K562 (cell line): ENCODE measurements around the gene GPR32. TPM values are rescaled to one million over a fixed set of nuclear protein-coding genes. Genes with fewer than 3 reads are reported as not detected.
A peak's percentile ranks its signal among the peaks of the same experiment; 100 is the strongest.

Source experiments
- ATAC-seq: fragments of 200-7000 bp; cut with Tn5 transposase; 3 replicates; pipeline ENCODE4 v1.9.1; 2020; ENCODE audit warnings: moderate library complexity
- BruUV-seq: library from RNA; stranded (reverse); fragments of 400-500 nt; replicated peaks from 2 replicates; lab custom pipeline; 2021; lab: Mats Ljungman, UMichigan
- CTCF ChIA-PET: fragments of 300-600 bp; formaldehyde crosslinking; extraction: SDS; loops from one replicate; lab custom pipeline; 2021; ENCODE audit warnings: low intra/inter-chr PET ratio; lab: Yijun Ruan, JAX
- POLR2A ChIA-PET: fragments of 300-600, 350-650 bp; sonication (Branson Sonifier 250); formaldehyde crosslinking; extraction: SDS; loops from one replicate; lab custom pipeline; 2021; ENCODE audit warnings: antibody characterized with exemption, inconsistent platforms; lab: Yijun Ruan, JAX
- DNase-seq, 4 experiments: peaks; one replicate each; pipeline versions ENCODE4 v3.0.0 to v3.0.0-alpha.2; 2011 to 2018; ENCODE audit warnings: low spot score in 3 of 4, mixed read lengths in 3 of 4; ENCODE audit errors: extremely low read depth in 1 of 4
- FAIRE-seq: peaks from 2 replicates; lab custom pipeline; 2011; peaks lifted over from hg19 to GRCh38; lab: Jason Lieb, UNC
- H2AFZ ChIP-seq: 2 replicates; pipeline ENCODE4 v1.6.0; 2011; ENCODE audit warnings: low read depth, low read length, control low read depth, inconsistent platforms
- H3K27ac ChIP-seq: fragments of 200-600 bp; 3 replicates; pipeline ENCODE4 v1.8.0; 2011; ENCODE audit warnings: low read depth, mild to moderate bottlenecking, control low read depth, inconsistent platforms, low read length, moderate library complexity, mixed read lengths; ENCODE audit errors: extremely low read depth
- H3K27me3 ChIP-seq, 2 experiments: fragments of 300-600 bp in 1 of 2; 2 replicates in 1 of 2; 3 replicates in 1 of 2; pipeline versions ENCODE4 v1.6.0 to v1.8.0; 2011; ENCODE audit warnings: inconsistent platforms in 2 of 2, low read length in 2 of 2, mild to moderate bottlenecking in 1 of 2, mixed read lengths in 1 of 2, moderate library complexity in 1 of 2; ENCODE audit not compliant: control insufficient read depth in 2 of 2, insufficient read depth in 2 of 2
- H3K36me3 ChIP-seq: fragments of 300-600 bp; 3 replicates; pipeline ENCODE4 v1.8.0; 2011; ENCODE audit warnings: mild to moderate bottlenecking, low read length, inconsistent platforms; ENCODE audit not compliant: control insufficient read depth, insufficient read depth
- H3K4me1 ChIP-seq, 2 experiments: fragments of 200-600 bp in 1 of 2; replicated peaks in 1 of 2; 2 replicates in 1 of 2; 3 replicates in 1 of 2; pipeline versions ENCODE4 v1.5.1 to v1.8.0; 2011; ENCODE audit warnings: inconsistent platforms in 2 of 2, low read length in 2 of 2, mild to moderate bottlenecking in 1 of 2, mixed read lengths in 1 of 2, moderate library complexity in 1 of 2; ENCODE audit not compliant: control insufficient read depth in 2 of 2, insufficient read depth in 2 of 2
- H3K4me2 ChIP-seq: 2 replicates; pipeline ENCODE4 v1.6.1; 2011; ENCODE audit warnings: low read length, control low read depth, inconsistent platforms, mixed read lengths; ENCODE audit not compliant: insufficient read depth
- H3K4me3 ChIP-seq: fragments of 200-600 bp; sonication (generic), shearing (Covaris generic); 2 replicates; pipeline ENCODE4 v1.5.1; 2016; ENCODE audit warnings: control low read depth, inconsistent platforms
- H3K79me2 ChIP-seq: fragments of 200-600 bp; 3 replicates; pipeline ENCODE4 v1.8.0; 2011; ENCODE audit warnings: low read length, inconsistent platforms; ENCODE audit not compliant: control insufficient read depth, insufficient read depth
- H3K9ac ChIP-seq, 2 experiments: 2 replicates each; pipeline versions ENCODE4 v1.6.0 to v1.6.1; 2011; ENCODE audit warnings: low read depth in 2 of 2, low read length in 2 of 2, control low read depth in 1 of 2, inconsistent platforms in 1 of 2, mild to moderate bottlenecking in 1 of 2, mixed read lengths in 1 of 2; ENCODE audit not compliant: insufficient read depth in 1 of 2
- H3K9me1 ChIP-seq: one replicate; pipeline ENCODE4 v1.6.0; 2011; ENCODE audit warnings: inconsistent platforms, mild to moderate bottlenecking, low read length, moderate library complexity; ENCODE audit not compliant: control insufficient read depth, insufficient read depth
- H3K9me3 ChIP-seq: replicated peaks from 2 replicates; pipeline ENCODE4 v1.5.1; 2011; ENCODE audit warnings: low read depth, low read length, inconsistent platforms; ENCODE audit not compliant: control insufficient read depth, insufficient read depth
- H4K20me1 ChIP-seq: replicated peaks from 2 replicates; pipeline ENCODE4 v1.6.1; 2011; ENCODE audit warnings: low read length, inconsistent platforms, mixed read lengths; ENCODE audit not compliant: control insufficient read depth, insufficient read depth
- FOXJ3 ChIP-seq: sonication (generic); formaldehyde crosslinking; IDR thresholded peaks from 2 replicates; pipeline ENCODE4 v1.4.0; 2020; ENCODE audit warnings: mild to moderate bottlenecking, missing genetic modification reagents
- HDAC1 ChIP-seq, 2 experiments: fragments of 450-650 bp; IDR thresholded peaks; 2 replicates each; pipeline ENCODE4 v1.6.1; 2016 to 2017; ENCODE audit warnings: inconsistent platforms in 1 of 2, mild to moderate bottlenecking in 1 of 2, moderate library complexity in 1 of 2
- MAFK ChIP-seq: IDR thresholded peaks from 2 replicates; pipeline ENCODE4 v1.6.1; 2011; ENCODE audit warnings: low read length, improper control_type of control experiment
- MCM7 ChIP-seq, 2 experiments: fragments of 450-650 bp; IDR thresholded peaks; 2 replicates each; pipeline ENCODE4 v1.6.1; 2016 to 2018
- PTRF ChIP-seq: fragments of 450-650 bp; IDR thresholded peaks from 2 replicates; pipeline ENCODE4 v1.6.1; 2016; ENCODE audit warnings: mild to moderate bottlenecking, missing genetic modification characterization, missing compliant biosample characterization
- PTTG1 ChIP-seq: fragments of 450-650 bp; IDR thresholded peaks from 2 replicates; pipeline ENCODE4 v1.6.1; 2016; ENCODE audit warnings: low read depth, mild to moderate bottlenecking, missing genetic modification characterization, missing compliant biosample characterization
- PYGO2 ChIP-seq: fragments of 450-650 bp; IDR thresholded peaks from 2 replicates; pipeline ENCODE4 v1.6.1; 2016; ENCODE audit warnings: mild to moderate bottlenecking, missing genetic modification characterization, moderate library complexity, missing compliant biosample characterization
- RHOXF2B ChIP-seq: fragments of 250-450 bp; sonication (Bioruptor Pico); conservative IDR thresholded peaks from 2 replicates; pipeline ENCODE4 v1.5.1; 2021
- SMAD2 ChIP-seq: fragments of 150-350 bp; IDR thresholded peaks from 2 replicates; pipeline ENCODE4 v1.6.1; 2014; ENCODE audit warnings: low read depth, mild to moderate bottlenecking, low read length
- SP2 ChIP-seq: IDR thresholded peaks from 2 replicates; pipeline ENCODE4 v1.6.1; 2011; ENCODE audit warnings: mild to moderate bottlenecking, low read depth, low read length, moderate library complexity; ENCODE audit not compliant: poor library complexity, severe bottlenecking; ENCODE audit errors: extremely low read depth
- TGIF2 ChIP-seq: sonication (generic); formaldehyde crosslinking; IDR thresholded peaks from 2 replicates; pipeline ENCODE4 v1.8.1; 2022; ENCODE audit warnings: mild to moderate bottlenecking, missing genetic modification reagents, moderate library complexity
- ZNF780A ChIP-seq: fragments of 250-450 bp; sonication (Bioruptor Pico); IDR thresholded peaks from 2 replicates; pipeline ENCODE4 v1.5.0; 2021; ENCODE audit warnings: mild to moderate bottlenecking
- WGBS: fragments of 100-300 bp; shearing (Covaris generic); methylation state at CpG from one replicate; pipeline ENCODE4 v1.1.6; 2016; ENCODE audit warnings: low coverage, mixed read lengths; ENCODE audit not compliant: insufficient coverage; ENCODE audit errors: missing lambda C conversion rate; 5-methylcytosine and 5-hydroxymethylcytosine counted together
- in situ Hi-C: fragments of 300-500 bp; cut with MboI; formaldehyde crosslinking; loops from 4 replicates; pipeline ENCODE4 v1.15.0; 2018; ENCODE audit warnings: inconsistent platforms, mixed read lengths
- intact Hi-C: fragments of 100-400 bp; cut with micrococcal nuclease; formaldehyde crosslinking; loops from 2 replicates; pipeline ENCODE4 v1.14.2; 2022
- polyA plus RNA-seq, 8 experiments: library from polyadenylated mRNA; depleted of rRNA in 4 of 8; stranded (reverse) in 5 of 8; unstranded in 3 of 8; fragments of >200 nt; fragmentation: Nextera tagmentation in 2 of 8; fragmentation: Illumina TruSeq in 1 of 8; extraction: Ambion mirVana in 2 of 8; extraction: Trizol in 1 of 8; gene quantifications; 2 replicates each; pipeline versions ENCODE4 v1.2.1 to v1.2.3, GENCODE V29; 2011 to 2014; ENCODE audit warnings: inconsistent platforms in 1 of 8, missing spikeins in 1 of 8
- total RNA-seq, 7 experiments: library from RNA; depleted of rRNA in 6 of 7; stranded (reverse); fragments of >200 nt in 6 of 7; fragmentation: Illumina TruSeq in 2 of 7; extraction: Trizol in 2 of 7; gene quantifications; 2 replicates each; pipeline versions ENCODE4 v1.2.1 to v1.2.3, GENCODE V29; 2011 to 2021; ENCODE audit warnings: low replicate concordance in 1 of 7
- TF ChIP-seq, protein P1 (sequence below): sonication (generic); formaldehyde crosslinking; IDR thresholded peaks from 2 replicates; pipeline ENCODE4 v1.8.0; 2022; ENCODE audit warnings: missing genetic modification reagents, mild to moderate bottlenecking, borderline replicate concordance
- TF ChIP-seq, protein P2 (sequence below): fragments of 450-650 bp; IDR thresholded peaks from 2 replicates; pipeline ENCODE4 v1.6.1; 2017; ENCODE audit warnings: antibody characterized with exemption, mild to moderate bottlenecking
- TF ChIP-seq, protein P3 (sequence below): fragments of 250-450 bp; sonication (Bioruptor Pico); IDR thresholded peaks from 2 replicates; pipeline ENCODE4 v1.8.0; 2022; ENCODE audit warnings: moderate library complexity, mild to moderate bottlenecking, inconsistent platforms

Gene GPR32
- total and polyA plus RNA-seq, 9 of the 15 experiments (the other 6 are each of a cell fraction or from before 2014, with no cell fraction given) = not detected

DNA sequence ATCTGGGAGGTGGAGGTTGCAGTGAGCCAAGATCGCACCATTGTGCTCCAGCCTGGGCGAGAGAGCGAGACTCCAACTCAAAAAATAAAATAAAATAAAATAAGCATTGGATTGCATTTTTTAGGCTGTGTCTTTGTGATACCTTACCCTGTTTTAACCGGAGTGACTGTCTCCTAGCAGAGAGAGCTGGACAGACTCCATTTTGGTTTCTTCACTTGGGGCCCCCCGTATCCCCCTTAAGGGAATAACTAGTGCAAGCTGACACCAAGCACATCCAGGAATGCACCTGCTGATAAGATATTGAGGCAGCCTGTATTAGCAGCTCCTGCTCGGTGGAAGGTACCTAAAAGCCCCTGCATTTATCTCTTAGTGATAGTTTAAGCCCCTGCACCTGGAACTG lies 20.8 kb upstream of the GPR32 start:
- no TSS peak for BruUV-seq
- DNase-seq (no peak), FAIRE-seq (no peak), ATAC-seq (no peak)
- H2AFZ ChIP-seq = peak overlapping the region; percentile 63; the same call in 1 of the 2 replicates
- no peaks in the 10 kb centered on the region for H3K27me3 ChIP-seq
- intact Hi-C loops = no loop called here
- H3K36me3 ChIP-seq = no peaks in the 10 kb centered on the region
- peaks cover 4% of the 10 kb centered on the region; the same call in 1 of the 2 replicates for H3K9me3 ChIP-seq
- in situ Hi-C loops = no loop called here
- peaks cover 11 to 12% of the 10 kb centered on the region in 2 experiments; a peak in 3 of 5 replicates for H3K4me1 ChIP-seq
- POLR2A ChIA-PET = interaction anchor here (1.2 kb wide), 1 partner anchor 10 kb away, joined by 4 read pairs; no protein-coding TSS in a partner anchor
- no peak overlapping the region for H3K27ac ChIP-seq
- peak overlapping the region in 1 of 2 experiments; percentile 58; a peak in 2 of 4 replicates for H3K9ac ChIP-seq
- no peaks in the 10 kb centered on the region for H3K79me2 ChIP-seq
- CTCF ChIA-PET = no interaction called here
- H3K9me1 ChIP-seq = no peaks in the 10 kb centered on the region
- no peak overlapping the region for H3K4me3 ChIP-seq
- 63% methylated on average over 6 of the region's 6 CpGs for WGBS
- no peaks in the 10 kb centered on the region for H4K20me1 ChIP-seq
- H3K4me2 ChIP-seq = no peak overlapping the region
- TF ChIP-seq MAFK (no peak), RHOXF2B (no peak), SMAD2 (no peak), MCM7 (IDR thresholded peaks at IDR 0.05) (no peak), PTTG1 (tag) (peak; percentile 79), ZNF780A (no peak), HDAC1 (IDR thresholded peaks at IDR 0.05) (no peak), FOXJ3 (no peak), PTRF (tag) (peak; percentile 81), PYGO2 (0 out of 2 replicates have a peak, but pooled peaks have one; percentile 19), SP2 (no peak), TGIF2 (no peak)
- TF ChIP-seq, protein P1, sequence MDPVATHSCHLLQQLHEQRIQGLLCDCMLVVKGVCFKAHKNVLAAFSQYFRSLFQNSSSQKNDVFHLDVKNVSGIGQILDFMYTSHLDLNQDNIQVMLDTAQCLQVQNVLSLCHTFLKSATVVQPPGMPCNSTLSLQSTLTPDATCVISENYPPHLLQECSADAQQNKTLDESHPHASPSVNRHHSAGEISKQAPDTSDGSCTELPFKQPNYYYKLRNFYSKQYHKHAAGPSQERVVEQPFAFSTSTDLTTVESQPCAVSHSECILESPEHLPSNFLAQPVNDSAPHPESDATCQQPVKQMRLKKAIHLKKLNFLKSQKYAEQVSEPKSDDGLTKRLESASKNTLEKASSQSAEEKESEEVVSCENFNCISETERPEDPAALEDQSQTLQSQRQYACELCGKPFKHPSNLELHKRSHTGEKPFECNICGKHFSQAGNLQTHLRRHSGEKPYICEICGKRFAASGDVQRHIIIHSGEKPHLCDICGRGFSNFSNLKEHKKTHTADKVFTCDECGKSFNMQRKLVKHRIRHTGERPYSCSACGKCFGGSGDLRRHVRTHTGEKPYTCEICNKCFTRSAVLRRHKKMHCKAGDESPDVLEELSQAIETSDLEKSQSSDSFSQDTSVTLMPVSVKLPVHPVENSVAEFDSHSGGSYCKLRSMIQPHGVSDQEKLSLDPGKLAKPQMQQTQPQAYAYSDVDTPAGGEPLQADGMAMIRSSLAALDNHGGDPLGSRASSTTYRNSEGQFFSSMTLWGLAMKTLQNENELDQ = no peak
- TF ChIP-seq, protein P2, sequence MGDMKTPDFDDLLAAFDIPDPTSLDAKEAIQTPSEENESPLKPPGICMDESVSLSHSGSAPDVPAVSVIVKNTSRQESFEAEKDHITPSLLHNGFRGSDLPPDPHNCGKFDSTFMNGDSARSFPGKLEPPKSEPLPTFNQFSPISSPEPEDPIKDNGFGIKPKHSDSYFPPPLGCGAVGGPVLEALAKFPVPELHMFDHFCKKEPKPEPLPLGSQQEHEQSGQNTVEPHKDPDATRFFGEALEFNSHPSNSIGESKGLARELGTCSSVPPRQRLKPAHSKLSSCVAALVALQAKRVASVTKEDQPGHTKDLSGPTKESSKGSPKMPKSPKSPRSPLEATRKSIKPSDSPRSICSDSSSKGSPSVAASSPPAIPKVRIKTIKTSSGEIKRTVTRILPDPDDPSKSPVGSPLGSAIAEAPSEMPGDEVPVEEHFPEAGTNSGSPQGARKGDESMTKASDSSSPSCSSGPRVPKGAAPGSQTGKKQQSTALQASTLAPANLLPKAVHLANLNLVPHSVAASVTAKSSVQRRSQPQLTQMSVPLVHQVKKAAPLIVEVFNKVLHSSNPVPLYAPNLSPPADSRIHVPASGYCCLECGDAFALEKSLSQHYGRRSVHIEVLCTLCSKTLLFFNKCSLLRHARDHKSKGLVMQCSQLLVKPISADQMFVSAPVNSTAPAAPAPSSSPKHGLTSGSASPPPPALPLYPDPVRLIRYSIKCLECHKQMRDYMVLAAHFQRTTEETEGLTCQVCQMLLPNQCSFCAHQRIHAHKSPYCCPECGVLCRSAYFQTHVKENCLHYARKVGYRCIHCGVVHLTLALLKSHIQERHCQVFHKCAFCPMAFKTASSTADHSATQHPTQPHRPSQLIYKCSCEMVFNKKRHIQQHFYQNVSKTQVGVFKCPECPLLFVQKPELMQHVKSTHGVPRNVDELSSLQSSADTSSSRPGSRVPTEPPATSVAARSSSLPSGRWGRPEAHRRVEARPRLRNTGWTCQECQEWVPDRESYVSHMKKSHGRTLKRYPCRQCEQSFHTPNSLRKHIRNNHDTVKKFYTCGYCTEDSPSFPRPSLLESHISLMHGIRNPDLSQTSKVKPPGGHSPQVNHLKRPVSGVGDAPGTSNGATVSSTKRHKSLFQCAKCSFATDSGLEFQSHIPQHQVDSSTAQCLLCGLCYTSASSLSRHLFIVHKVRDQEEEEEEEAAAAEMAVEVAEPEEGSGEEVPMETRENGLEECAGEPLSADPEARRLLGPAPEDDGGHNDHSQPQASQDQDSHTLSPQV = peak; percentile 75
- TF ChIP-seq, protein P3, sequence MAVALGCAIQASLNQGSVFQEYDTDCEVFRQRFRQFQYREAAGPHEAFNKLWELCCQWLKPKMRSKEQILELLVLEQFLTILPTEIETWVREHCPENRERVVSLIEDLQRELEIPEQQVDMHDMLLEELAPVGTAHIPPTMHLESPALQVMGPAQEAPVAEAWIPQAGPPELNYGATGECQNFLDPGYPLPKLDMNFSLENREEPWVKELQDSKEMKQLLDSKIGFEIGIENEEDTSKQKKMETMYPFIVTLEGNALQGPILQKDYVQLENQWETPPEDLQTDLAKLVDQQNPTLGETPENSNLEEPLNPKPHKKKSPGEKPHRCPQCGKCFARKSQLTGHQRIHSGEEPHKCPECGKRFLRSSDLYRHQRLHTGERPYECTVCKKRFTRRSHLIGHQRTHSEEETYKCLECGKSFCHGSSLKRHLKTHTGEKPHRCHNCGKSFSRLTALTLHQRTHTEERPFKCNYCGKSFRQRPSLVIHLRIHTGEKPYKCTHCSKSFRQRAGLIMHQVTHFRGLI = no peak
